HG02973 (cell line): ENCODE results near the gene ASCC1.
"Not testable (repeated sequence)": the region's sequence is repeated elsewhere in the genome, so short reads cannot be mapped to it uniquely, and the experiment has no call there.

ENCODE experiments used
- ATAC-seq: cut with Tn5 transposase; IDR thresholded peaks from one replicate; pipeline ENCODE4 v1.9.1; 2021; ENCODE audit warnings: moderate library complexity; ENCODE audit not compliant: unreplicated experiment

The ASCC1 gene

GRCh38 chr10:72173619-72174296, 42.3 kb downstream of the ASCC1 start:
- ATAC-seq = peak; percentile 45

GRCh38 chr10:72173262-72173618, 42.8 kb downstream of the ASCC1 start:
- no peak for ATAC-seq

GRCh38 chr10:72171175-72171630, 44.9 kb downstream of the ASCC1 start:
- ATAC-seq = no peak

GRCh38 chr10:72170733-72171132, 45.3 kb downstream of the ASCC1 start:
- no peak for ATAC-seq

- no peak for ATAC-seq
Measured at GRCh38 chr10:72170263-72170662, 45.8 kb downstream of the ASCC1 start.

GRCh38 chr10:72167118-72167517, 49.0 kb downstream of the ASCC1 start:
- ATAC-seq = no peak

GRCh38 chr10:72164617-72165016, 51.5 kb downstream of the ASCC1 start:
- no peak for ATAC-seq

GRCh38 chr10:72162978-72163377, 53.1 kb downstream of the ASCC1 start:
- ATAC-seq = no peak

- ATAC-seq = no peak
Measured at GRCh38 chr10:72158176-72158575, 57.9 kb downstream of the ASCC1 start.

- no peak for ATAC-seq
Measured at GRCh38 chr10:72156223-72156622, 59.9 kb downstream of the ASCC1 start.

- ATAC-seq = no peak
Measured at GRCh38 chr10:72152286-72152685, 63.8 kb downstream of the ASCC1 start.

- ATAC-seq = not testable (repeated sequence)
Measured at GRCh38 chr10:72150746-72151478, 65.2 kb downstream of the ASCC1 start.

GRCh38 chr10:72147324-72147584, 68.8 kb downstream of the ASCC1 start:
- ATAC-seq = not testable (repeated sequence)

- ATAC-seq = no peak
Measured at GRCh38 chr10:72146559-72147323, 69.3 kb downstream of the ASCC1 start.

GRCh38 chr10:72146071-72146470, 70.0 kb downstream of the ASCC1 start:
- no peak for ATAC-seq

GRCh38 chr10:72145657-72146056, 70.4 kb downstream of the ASCC1 start:
- ATAC-seq = no peak

- no peak for ATAC-seq
Measured at GRCh38 chr10:72140850-72141249, 75.2 kb downstream of the ASCC1 start.

- no peak for ATAC-seq
Measured at GRCh38 chr10:72140174-72140573, 75.9 kb downstream of the ASCC1 start.

- no peak for ATAC-seq
Measured at GRCh38 chr10:72137583-72137982, 78.5 kb downstream of the ASCC1 start.

- ATAC-seq = not testable (repeated sequence)
Measured at GRCh38 chr10:72136225-72136624, 79.9 kb downstream of the ASCC1 start.

GRCh38 chr10:72134785-72135767, 81.0 kb downstream of the ASCC1 start:
- ATAC-seq = no peak
